Sigmoid colon (tissue), 4 donors: Measurements from ENCODE around the gene ELP4.

Source experiments
- EP300 ChIP-seq, 4 donors: sonication (generic); formaldehyde crosslinking; IDR thresholded peaks; one replicate each; pipeline ENCODE4 v1.6.1; 2017; ENCODE audit warnings: antibody characterized with exemption in 4 of 4
- POLR2A ChIP-seq, 2 donors: fragments of 450-650 bp; IDR thresholded peaks; one replicate each; pipeline ENCODE4 v1.6.1; 2016; ENCODE audit warnings: antibody characterized with exemption in 2 of 2, mild to moderate bottlenecking in 2 of 2, moderate library complexity in 2 of 2
- POLR2AphosphoS5 ChIP-seq, 4 donors: sonication (generic); formaldehyde crosslinking; IDR thresholded peaks; one replicate each; pipeline ENCODE4 v1.6.1; 2017; ENCODE audit warnings: antibody characterized with exemption in 4 of 4
- TF ChIP-seq, protein P1 (sequence below), 4 experiments: fragments of 450-650 bp in 3 of 4; fragments of 200-600 bp in 1 of 4; IDR thresholded peaks; one replicate each; pipeline ENCODE4 v1.5.1; 2016 to 2019; ENCODE audit warnings: antibody characterized with exemption in 4 of 4, mild to moderate bottlenecking in 3 of 4, moderate library complexity in 2 of 4

DNA sequence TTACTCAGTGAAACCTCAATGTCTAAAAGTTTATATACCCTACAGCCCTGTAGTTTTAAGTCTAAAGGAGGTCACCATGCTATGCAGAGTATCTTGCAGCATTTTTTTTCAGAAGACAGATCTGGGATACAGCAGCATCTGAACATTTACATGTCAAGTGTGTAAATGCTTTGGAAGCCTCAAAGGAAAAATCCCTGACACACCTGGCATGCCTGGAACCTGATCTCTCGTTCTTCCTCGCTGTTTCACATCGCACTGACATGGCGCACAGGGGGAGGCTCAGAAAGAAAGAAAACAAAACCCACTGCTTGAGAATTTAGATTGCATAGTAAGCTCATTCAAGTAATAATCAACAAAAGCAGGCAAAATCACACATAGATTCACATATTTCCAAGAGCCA lies 270.5 kb downstream of the ELP4 start:
- TF ChIP-seq, protein P1, sequence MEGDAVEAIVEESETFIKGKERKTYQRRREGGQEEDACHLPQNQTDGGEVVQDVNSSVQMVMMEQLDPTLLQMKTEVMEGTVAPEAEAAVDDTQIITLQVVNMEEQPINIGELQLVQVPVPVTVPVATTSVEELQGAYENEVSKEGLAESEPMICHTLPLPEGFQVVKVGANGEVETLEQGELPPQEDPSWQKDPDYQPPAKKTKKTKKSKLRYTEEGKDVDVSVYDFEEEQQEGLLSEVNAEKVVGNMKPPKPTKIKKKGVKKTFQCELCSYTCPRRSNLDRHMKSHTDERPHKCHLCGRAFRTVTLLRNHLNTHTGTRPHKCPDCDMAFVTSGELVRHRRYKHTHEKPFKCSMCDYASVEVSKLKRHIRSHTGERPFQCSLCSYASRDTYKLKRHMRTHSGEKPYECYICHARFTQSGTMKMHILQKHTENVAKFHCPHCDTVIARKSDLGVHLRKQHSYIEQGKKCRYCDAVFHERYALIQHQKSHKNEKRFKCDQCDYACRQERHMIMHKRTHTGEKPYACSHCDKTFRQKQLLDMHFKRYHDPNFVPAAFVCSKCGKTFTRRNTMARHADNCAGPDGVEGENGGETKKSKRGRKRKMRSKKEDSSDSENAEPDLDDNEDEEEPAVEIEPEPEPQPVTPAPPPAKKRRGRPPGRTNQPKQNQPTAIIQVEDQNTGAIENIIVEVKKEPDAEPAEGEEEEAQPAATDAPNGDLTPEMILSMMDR (IDR thresholded peaks at IDR 0.05), result no peak
- no peak for TF ChIP-seq POLR2AphosphoS5 (IDR thresholded peaks at IDR 0.05)
- no peak for TF ChIP-seq POLR2A (IDR thresholded peaks at IDR 0.05)
- TF ChIP-seq EP300 (IDR thresholded peaks at IDR 0.05), result no peak
